Hepatocyte (in vitro differentiated cells): ENCODE measurements around the gene ZNF532. TPM values are rescaled to one million over a fixed set of nuclear protein-coding genes. Genes with fewer than 3 reads are reported as not detected.

Experiments
- DNase-seq: peaks from one replicate; pipeline ENCODE4 v3.0.0-alpha.2; 2016; ENCODE audit warnings: low spot score
- H2AFZ ChIP-seq: fragments of 200-600 bp; sonication (generic); 2 replicates; pipeline ENCODE4 v1.6.0; 2016; ENCODE audit warnings: antibody characterized with exemption, mild to moderate bottlenecking
- H3K27ac ChIP-seq: fragments of 200-600 bp; sonication (generic); 2 replicates; pipeline ENCODE4 v1.5.1; 2016; ENCODE audit warnings: mild to moderate bottlenecking
- H3K27me3 ChIP-seq: fragments of 200-600 bp; sonication (generic); 2 replicates; pipeline ENCODE4 v1.6.1; 2016
- H3K36me3 ChIP-seq: fragments of 200-600 bp; sonication (generic); replicated peaks from 2 replicates; pipeline ENCODE4 v1.5.1; 2016; ENCODE audit warnings: low read depth; ENCODE audit not compliant: insufficient read depth
- H3K4me1 ChIP-seq: fragments of 200-600 bp; sonication (generic); 2 replicates; pipeline ENCODE4 v1.5.1; 2016; ENCODE audit warnings: mild to moderate bottlenecking, moderate library complexity; ENCODE audit not compliant: insufficient read depth
- H3K4me2 ChIP-seq: fragments of 200-600 bp; sonication (generic); 2 replicates; pipeline ENCODE4 v1.6.0; 2016
- H3K4me3 ChIP-seq: fragments of 200-600 bp; sonication (generic); 2 replicates; pipeline ENCODE4 v1.5.1; 2016; ENCODE audit warnings: mild to moderate bottlenecking
- H3K79me2 ChIP-seq: fragments of 200-600 bp; sonication (generic); 2 replicates; pipeline ENCODE4 v1.6.0; 2017; ENCODE audit warnings: mild to moderate bottlenecking
- H3K9me2 ChIP-seq: fragments of 200-600 bp; sonication (generic); replicated peaks from 2 replicates; pipeline ENCODE4 v1.6.0; 2017; ENCODE audit warnings: mild to moderate bottlenecking; ENCODE audit not compliant: insufficient read depth
- H3K9me3 ChIP-seq: fragments of 200-600 bp; sonication (generic); 2 replicates; pipeline ENCODE4 v1.5.1; 2016; ENCODE audit warnings: low read depth, mild to moderate bottlenecking
- H4K20me1 ChIP-seq: fragments of 200-600 bp; sonication (generic); 2 replicates; pipeline ENCODE4 v1.6.0; 2016; ENCODE audit warnings: mild to moderate bottlenecking; ENCODE audit not compliant: insufficient read depth, poor library complexity, severe bottlenecking
- EZH2 ChIP-seq: fragments of 200-600 bp; sonication (generic); IDR thresholded peaks from 2 replicates; pipeline ENCODE4 v1.6.1; 2016; ENCODE audit warnings: antibody characterized with exemption, mild to moderate bottlenecking, borderline replicate concordance
- EZH2phosphoT487 ChIP-seq: fragments of 200-600 bp; sonication (generic); IDR thresholded peaks from one replicate; pipeline ENCODE4 v1.6.1; 2018; ENCODE audit warnings: antibody characterized with exemption, mild to moderate bottlenecking, low read depth, moderate library complexity; ENCODE audit not compliant: unreplicated experiment, severe bottlenecking
- WGBS: methylation state at CpG from one replicate; pipeline ENCODE4 v1.1.6; 2016; ENCODE audit warnings: low lambda C conversion rate; ENCODE audit errors: missing lambda C conversion rate; 5-methylcytosine and 5-hydroxymethylcytosine counted together
- polyA plus RNA-seq: library from polyadenylated mRNA; unstranded; fragments of >200 nt; fragmentation: Nextera tagmentation; extraction: Ambion mirVana; gene quantifications from 2 replicates; pipeline ENCODE4 v1.2.1, GENCODE V29; 2016
- total RNA-seq: library from RNA; depleted of rRNA; stranded (reverse); fragments of >200 nt; gene quantifications from 2 replicates; pipeline ENCODE4 v1.2.3, GENCODE V29; 2014
- TF ChIP-seq, protein P1 (sequence below): fragments of 200-600 bp; sonication (generic); IDR thresholded peaks from 2 replicates; pipeline ENCODE4 v1.5.1; 2016; ENCODE audit warnings: antibody characterized with exemption, mild to moderate bottlenecking; ENCODE audit not compliant: poor library complexity

The ZNF532 gene
- total and polyA plus RNA-seq, 2 experiments from 2014 or later, result 15.9 to 36.5 TPM

DNA sequence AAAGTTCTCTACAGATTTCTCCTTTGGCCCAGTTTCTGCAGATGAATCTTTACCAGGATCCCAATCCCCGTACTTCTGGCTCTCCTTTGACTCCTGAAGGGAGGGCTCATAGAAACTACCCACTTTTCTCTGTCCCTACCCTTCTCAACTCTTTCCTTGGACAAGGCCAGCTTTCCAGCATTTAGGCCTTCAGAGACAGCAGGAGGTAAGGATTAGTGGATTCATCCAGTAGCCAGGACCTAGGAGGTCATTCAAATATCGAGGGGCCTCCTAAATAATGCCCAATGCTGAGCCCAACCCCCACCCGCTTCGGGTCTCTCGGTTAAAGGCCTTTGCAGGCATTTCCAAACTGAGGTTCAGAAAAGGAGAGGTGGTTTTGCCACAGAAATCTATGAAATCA, 4.8 kb upstream of the ZNF532 start:
- Histone ChIP-seq H2AFZ (peak overlapping the region; percentile 5), H3K9me2 (no peaks in the 10 kb centered on the region), H3K27ac (peak overlapping the region; percentile 98), H3K79me2 (peaks cover 21% of the 10 kb centered on the region), H3K27me3 (no peaks in the 10 kb centered on the region), H3K9me3 (no peaks in the 10 kb centered on the region), H3K4me2 (no peak overlapping the region), H3K4me1 (peaks cover 46% of the 10 kb centered on the region), H3K36me3 (no peaks in the 10 kb centered on the region), H4K20me1 (no peaks in the 10 kb centered on the region), H3K4me3 (no peak overlapping the region)
- no peak for TF ChIP-seq EZH2
- TF ChIP-seq, protein P1, sequence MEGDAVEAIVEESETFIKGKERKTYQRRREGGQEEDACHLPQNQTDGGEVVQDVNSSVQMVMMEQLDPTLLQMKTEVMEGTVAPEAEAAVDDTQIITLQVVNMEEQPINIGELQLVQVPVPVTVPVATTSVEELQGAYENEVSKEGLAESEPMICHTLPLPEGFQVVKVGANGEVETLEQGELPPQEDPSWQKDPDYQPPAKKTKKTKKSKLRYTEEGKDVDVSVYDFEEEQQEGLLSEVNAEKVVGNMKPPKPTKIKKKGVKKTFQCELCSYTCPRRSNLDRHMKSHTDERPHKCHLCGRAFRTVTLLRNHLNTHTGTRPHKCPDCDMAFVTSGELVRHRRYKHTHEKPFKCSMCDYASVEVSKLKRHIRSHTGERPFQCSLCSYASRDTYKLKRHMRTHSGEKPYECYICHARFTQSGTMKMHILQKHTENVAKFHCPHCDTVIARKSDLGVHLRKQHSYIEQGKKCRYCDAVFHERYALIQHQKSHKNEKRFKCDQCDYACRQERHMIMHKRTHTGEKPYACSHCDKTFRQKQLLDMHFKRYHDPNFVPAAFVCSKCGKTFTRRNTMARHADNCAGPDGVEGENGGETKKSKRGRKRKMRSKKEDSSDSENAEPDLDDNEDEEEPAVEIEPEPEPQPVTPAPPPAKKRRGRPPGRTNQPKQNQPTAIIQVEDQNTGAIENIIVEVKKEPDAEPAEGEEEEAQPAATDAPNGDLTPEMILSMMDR, result no peak
- TF ChIP-seq EZH2phosphoT487, result no peak
- 50% methylated on average over 5 of the region's 5 CpGs for WGBS
- no peak for DNase-seq

DNA sequence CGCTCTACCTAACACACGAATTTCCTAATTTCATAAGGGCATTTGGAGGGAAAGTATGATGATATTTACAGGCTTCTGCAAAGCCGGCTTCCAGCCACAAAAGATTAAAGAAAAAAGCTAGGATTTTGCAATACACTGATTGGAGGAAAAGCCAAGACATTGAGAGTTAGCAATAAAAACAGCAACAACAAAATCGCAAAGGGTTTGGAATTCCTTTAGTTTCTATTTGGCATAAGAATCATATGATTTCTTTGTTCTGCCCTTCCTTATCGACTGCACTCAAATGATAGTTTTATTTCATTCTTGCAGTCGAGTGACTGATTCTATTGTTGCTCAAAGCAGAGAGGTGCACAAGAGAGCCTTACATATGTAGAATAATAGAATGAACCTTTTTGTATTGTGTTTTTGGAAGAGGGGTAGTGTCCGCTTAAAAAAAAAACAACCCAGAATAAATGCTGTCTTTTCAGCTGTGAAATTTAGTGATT, 3.9 kb upstream of the ZNF532 start:
- H3K4me2 ChIP-seq, result peak overlapping the region; percentile 81
- peaks cover 52% of the 10 kb centered on the region for H3K4me1 ChIP-seq
- no peaks in the 10 kb centered on the region for H3K9me2 ChIP-seq
- H3K79me2 ChIP-seq, result peaks cover 27% of the 10 kb centered on the region
- H3K9me3 ChIP-seq, result no peaks in the 10 kb centered on the region
- no peaks in the 10 kb centered on the region for H4K20me1 ChIP-seq
- no peak for DNase-seq
- no peaks in the 10 kb centered on the region for H3K27me3 ChIP-seq
- no peak for TF ChIP-seq EZH2phosphoT487
- TF ChIP-seq, protein P1, result no peak
- TF ChIP-seq EZH2, result no peak
- peak overlapping the region; percentile 23 for H2AFZ ChIP-seq
- WGBS, result 50% methylated on average over 7 of the region's 7 CpGs
- peak overlapping the region; percentile 98 for H3K27ac ChIP-seq
- H3K36me3 ChIP-seq, result no peaks in the 10 kb centered on the region
- no peak overlapping the region for H3K4me3 ChIP-seq

DNA sequence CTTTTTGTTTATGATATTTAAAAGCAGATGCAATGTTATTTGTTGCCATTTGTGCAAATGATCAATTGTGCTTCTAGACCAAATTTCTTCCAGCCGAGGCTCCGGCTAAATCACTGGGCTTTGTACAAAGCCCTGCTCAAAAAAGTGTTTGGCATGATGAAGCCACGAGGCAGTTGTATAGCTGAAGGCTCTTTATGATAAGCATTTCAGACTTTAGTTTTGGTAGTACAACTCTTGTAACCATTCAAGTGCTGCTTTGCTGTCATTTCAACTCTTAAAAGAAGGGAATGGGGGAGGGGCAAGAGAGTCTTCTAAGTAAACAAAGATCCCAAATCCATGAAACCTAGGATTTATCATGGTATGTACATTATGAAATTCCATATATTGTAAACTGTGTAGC, 3.3 kb upstream of the ZNF532 start:
- Histone ChIP-seq H2AFZ (no peak overlapping the region), H3K4me2 (peak overlapping the region; percentile 81), H3K79me2 (peaks cover 32% of the 10 kb centered on the region), H3K27me3 (no peaks in the 10 kb centered on the region), H3K4me1 (peaks cover 58% of the 10 kb centered on the region), H3K4me3 (no peak overlapping the region), H3K9me3 (no peaks in the 10 kb centered on the region), H3K36me3 (no peaks in the 10 kb centered on the region), H3K27ac (peak overlapping the region; percentile 98), H3K9me2 (no peaks in the 10 kb centered on the region), H4K20me1 (no peaks in the 10 kb centered on the region)
- no peak for DNase-seq
- no peak for TF ChIP-seq EZH2phosphoT487
- TF ChIP-seq EZH2, result no peak
- TF ChIP-seq, protein P1, result no peak
- 53% methylated on average over 3 of the region's 3 CpGs for WGBS
